ENCODE measurements around the gene PRR19.
"Not testable (repeated sequence)": the region's sequence is repeated elsewhere in the genome, so short reads cannot be mapped to it uniquely, and the experiment has no call there.

The PRR19 gene

DNA sequence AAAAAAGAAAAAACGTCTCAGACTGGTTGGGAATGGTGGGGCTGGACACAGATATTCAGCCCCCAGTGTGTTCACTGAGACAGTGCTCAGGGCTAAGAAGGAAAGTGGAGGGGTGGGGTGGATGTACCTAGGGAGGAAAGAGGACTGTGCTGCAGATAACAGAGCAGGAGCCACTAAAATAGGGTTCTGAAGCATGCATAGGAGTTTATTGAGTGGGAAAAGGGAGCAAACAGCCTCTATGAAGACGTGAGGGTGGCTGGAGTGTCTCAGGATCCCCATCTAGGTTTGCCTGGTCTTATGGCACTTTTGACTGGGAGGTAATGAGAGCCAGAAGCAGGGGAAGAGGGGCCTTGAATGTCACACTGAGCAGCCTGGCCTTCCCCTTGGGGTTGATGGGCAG lies 26.9 kb downstream of the PRR19 start:
- WGBS, 2 donors (ENCODE audit: extremely low coverage in 2 of 2, insufficient read length in 2 of 2, insufficient replicate concordance in 1 of 2): no CpG with 5 or more reads among the region's 2 CpGs
- H3K4me3 ChIP-seq (ENCODE audit: low read length in 2 of 2): no peak overlapping the region

DNA sequence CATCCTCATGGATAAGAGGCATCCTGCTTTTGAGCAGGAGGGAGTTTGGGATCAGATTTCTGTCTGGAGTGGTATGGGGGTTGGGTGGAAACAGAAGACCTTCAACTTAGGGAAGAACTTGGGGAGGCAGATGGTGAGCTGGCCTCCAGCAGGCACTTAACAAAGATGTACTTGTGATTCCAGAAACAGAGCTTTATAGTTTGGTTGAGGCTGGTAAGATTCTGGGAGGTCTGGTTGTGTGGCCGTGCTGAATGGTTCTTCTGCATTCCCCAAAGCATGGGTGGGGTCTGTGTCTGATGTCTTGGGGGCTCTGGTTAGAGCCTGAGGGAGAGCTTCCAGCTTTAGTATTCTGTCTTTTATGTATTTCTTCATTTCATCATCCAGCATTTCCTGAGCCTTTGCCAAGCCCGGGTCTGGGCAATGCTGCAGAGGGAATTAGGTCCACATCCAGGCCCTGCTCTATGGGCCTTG lies 28.3 kb downstream of the PRR19 start:
- peaks cover 0 to 11% of the 10 kb centered on the region in 2 donors for H3K36me3 ChIP-seq (replicated peaks in 1 of 2; ENCODE audit: control insufficient read depth in 2 of 2, insufficient read depth in 2 of 2, low read length in 2 of 2)
- no peaks in the 10 kb centered on the region for H3K9me3 ChIP-seq (replicated peaks in 1 of 2; ENCODE audit: control insufficient read depth in 2 of 2, insufficient read depth in 1 of 2, low read depth in 1 of 2, low read length in 2 of 2)
- H3K18ac ChIP-seq (ENCODE audit: low read length): no peak overlapping the region
- no peak for DNase-seq (ENCODE audit: low spot score)
- H2AK5ac ChIP-seq (ENCODE audit: low read depth, low read length): no peak overlapping the region
- H3K4me1 ChIP-seq (ENCODE audit: control insufficient read depth in 2 of 2, insufficient read depth in 1 of 2, low read depth in 1 of 2, low read length in 2 of 2): peaks cover 3 to 6% of the 10 kb centered on the region in 2 donors
- H2BK12ac ChIP-seq (ENCODE audit: low read length): no peak overlapping the region
- H2AFZ ChIP-seq (ENCODE audit: low read length): no peak overlapping the region
- no peak overlapping the region for H3K4me2 ChIP-seq (ENCODE audit: insufficient read depth, low read length, poor library complexity, severe bottlenecking)
- H3K9ac ChIP-seq (ENCODE audit: low read depth, low read length, poor library complexity): no peak overlapping the region
- H3K27ac ChIP-seq (replicated peaks; ENCODE audit: low read length): no peak overlapping the region
- no peak overlapping the region for H3K4me3 ChIP-seq (ENCODE audit: low read length in 2 of 2)
- no peaks in the 10 kb centered on the region for H3K27me3 ChIP-seq (ENCODE audit: control insufficient read depth in 3 of 3, insufficient read depth in 3 of 3, low read depth in 1 of 3, low read length in 3 of 3)
- WGBS, 2 donors (ENCODE audit: extremely low coverage in 2 of 2, insufficient read length in 2 of 2, insufficient replicate concordance in 1 of 2): no CpG with 5 or more reads among the region's 2 CpGs
- no peak overlapping the region for H4K91ac ChIP-seq (ENCODE audit: low read depth, low read length, poor library complexity)
- no peak overlapping the region for H2BK5ac ChIP-seq (ENCODE audit: low read length)
- no peak overlapping the region for H2BK15ac ChIP-seq (ENCODE audit: low read length)
- no peak overlapping the region for H3K4ac ChIP-seq (ENCODE audit: low read length)
- H3K14ac ChIP-seq (ENCODE audit: low read length): no peak overlapping the region
- H3K23ac ChIP-seq (ENCODE audit: low read depth, low read length, poor library complexity): peak overlapping the region; percentile 12
- peaks cover 20% of the 10 kb centered on the region for H3K79me1 ChIP-seq (ENCODE audit: low read depth, low read length)
- no peak overlapping the region for H2BK120ac ChIP-seq (ENCODE audit: low read depth, low read length)
- no peak overlapping the region for H4K8ac ChIP-seq (ENCODE audit: low read depth, low read length)

More for the DNA sequence above, 26.9 kb downstream of the PRR19 start:
- no peak for DNase-seq (ENCODE audit: low spot score)
- Histone ChIP-seq H3K9me3 (replicated peaks in 1 of 2; ENCODE audit: control insufficient read depth in 2 of 2, insufficient read depth in 1 of 2, low read depth in 1 of 2, low read length in 2 of 2) (no peaks in the 10 kb centered on the region), H3K79me1 (ENCODE audit: low read depth, low read length) (peaks cover 16% of the 10 kb centered on the region), H2BK15ac (ENCODE audit: low read length) (no peak overlapping the region), H3K23ac (ENCODE audit: low read depth, low read length, poor library complexity) (no peak overlapping the region), H2BK5ac (ENCODE audit: low read length) (no peak overlapping the region), H2BK12ac (ENCODE audit: low read length) (no peak overlapping the region), H3K27ac (replicated peaks; ENCODE audit: low read length) (no peak overlapping the region), H3K4ac (ENCODE audit: low read length) (no peak overlapping the region), H3K4me1 (ENCODE audit: control insufficient read depth in 2 of 2, insufficient read depth in 1 of 2, low read depth in 1 of 2, low read length in 2 of 2) (peaks cover 3 to 9% of the 10 kb centered on the region in 2 donors), H2AFZ (ENCODE audit: low read length) (no peak overlapping the region), H4K91ac (ENCODE audit: low read depth, low read length, poor library complexity) (no peak overlapping the region), H3K9ac (ENCODE audit: low read depth, low read length, poor library complexity) (no peak overlapping the region), H2BK120ac (ENCODE audit: low read depth, low read length) (no peak overlapping the region), H2AK5ac (ENCODE audit: low read depth, low read length) (no peak overlapping the region), H3K4me2 (ENCODE audit: insufficient read depth, low read length, poor library complexity, severe bottlenecking) (no peak overlapping the region), H3K18ac (ENCODE audit: low read length) (no peak overlapping the region), H4K8ac (ENCODE audit: low read depth, low read length) (no peak overlapping the region), H3K27me3 (ENCODE audit: control insufficient read depth in 3 of 3, insufficient read depth in 3 of 3, low read depth in 1 of 3, low read length in 3 of 3) (peaks cover 0 to 12% (median 4%) of the 10 kb centered on the region in 3 experiments), H3K36me3 (replicated peaks in 1 of 2; ENCODE audit: control insufficient read depth in 2 of 2, insufficient read depth in 2 of 2, low read length in 2 of 2) (peaks cover 0 to 6% of the 10 kb centered on the region in 2 donors), H3K14ac (ENCODE audit: low read length) (no peak overlapping the region)

DNA sequence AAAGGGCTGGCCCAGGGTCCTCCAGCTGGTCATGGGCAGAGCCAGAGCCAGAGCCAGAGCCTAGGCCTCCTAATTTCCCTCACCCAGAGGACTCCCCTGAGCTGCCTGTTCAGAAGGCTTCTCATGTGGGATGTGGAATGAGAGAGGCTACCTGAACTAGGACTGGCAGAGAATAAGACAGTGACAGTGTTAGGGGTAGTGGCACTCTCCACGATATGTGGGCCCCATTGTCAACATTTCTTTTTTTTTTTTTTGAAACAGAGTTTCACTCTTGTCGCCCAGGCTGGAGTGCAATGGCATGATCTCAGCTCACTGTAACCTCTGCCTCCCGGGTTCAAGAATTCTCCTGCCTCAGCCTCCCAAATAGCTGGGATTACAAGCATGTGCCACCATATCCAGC lies 29.4 kb downstream of the PRR19 start:
- not testable (repeated sequence) for H2AFZ ChIP-seq (ENCODE audit: low read length); H3K4ac ChIP-seq (ENCODE audit: low read length); H3K4me1 ChIP-seq (ENCODE audit: control insufficient read depth in 2 of 2, insufficient read depth in 1 of 2, low read depth in 1 of 2, low read length in 2 of 2); H2BK15ac ChIP-seq (ENCODE audit: low read length); H3K4me2 ChIP-seq (ENCODE audit: insufficient read depth, low read length, poor library complexity, severe bottlenecking); H3K4me3 ChIP-seq (ENCODE audit: low read length in 2 of 2); H3K9ac ChIP-seq (ENCODE audit: low read depth, low read length, poor library complexity); H3K14ac ChIP-seq (ENCODE audit: low read length); H2AK5ac ChIP-seq (ENCODE audit: low read depth, low read length); H3K27me3 ChIP-seq (ENCODE audit: control insufficient read depth in 3 of 3, insufficient read depth in 3 of 3, low read depth in 1 of 3, low read length in 3 of 3); H2BK5ac ChIP-seq (ENCODE audit: low read length); H3K18ac ChIP-seq (ENCODE audit: low read length); H3K27ac ChIP-seq (replicated peaks; ENCODE audit: low read length); H2BK120ac ChIP-seq (ENCODE audit: low read depth, low read length); H4K8ac ChIP-seq (ENCODE audit: low read depth, low read length); H3K9me3 ChIP-seq (replicated peaks in 1 of 2; ENCODE audit: control insufficient read depth in 2 of 2, insufficient read depth in 1 of 2, low read depth in 1 of 2, low read length in 2 of 2); H4K91ac ChIP-seq (ENCODE audit: low read depth, low read length, poor library complexity); H2BK12ac ChIP-seq (ENCODE audit: low read length); DNase-seq (ENCODE audit: low spot score); H3K23ac ChIP-seq (ENCODE audit: low read depth, low read length, poor library complexity)
- peaks cover 0 to 21% of the 10 kb centered on the region in 2 donors for H3K36me3 ChIP-seq (replicated peaks in 1 of 2; ENCODE audit: control insufficient read depth in 2 of 2, insufficient read depth in 2 of 2, low read length in 2 of 2)
- peaks cover 17% of the 10 kb centered on the region for H3K79me1 ChIP-seq (ENCODE audit: low read depth, low read length)
- WGBS, 2 donors (ENCODE audit: extremely low coverage in 2 of 2, insufficient read length in 2 of 2, insufficient replicate concordance in 1 of 2): no CpG with 5 or more reads among the region's 3 CpGs

DNA sequence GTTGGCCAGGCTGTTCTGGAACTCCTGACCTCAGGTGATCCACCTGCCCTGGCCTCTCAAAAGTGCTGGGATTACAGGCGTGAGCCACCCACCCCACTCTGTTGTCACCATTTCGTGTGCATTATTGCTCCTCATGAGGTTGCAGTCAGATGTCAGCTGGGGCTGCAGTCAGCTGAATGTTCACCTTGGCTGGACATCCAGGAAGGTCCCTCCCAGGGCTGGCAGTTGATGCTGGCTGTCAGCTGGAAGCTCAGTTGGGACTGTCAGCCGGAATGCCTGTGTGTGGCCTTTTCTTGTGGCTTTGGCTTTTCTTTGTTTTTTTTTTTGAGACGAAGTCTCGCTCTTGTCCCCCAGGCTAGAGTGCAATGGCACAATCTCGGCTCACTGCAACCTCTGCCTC lies 30.1 kb downstream of the PRR19 start:
- Histone ChIP-seq H2AFZ (ENCODE audit: low read length) (no peak overlapping the region), H4K8ac (ENCODE audit: low read depth, low read length) (no peak overlapping the region), H2BK15ac (ENCODE audit: low read length) (no peak overlapping the region), H3K9ac (ENCODE audit: low read depth, low read length, poor library complexity) (peak overlapping the region; percentile 4), H3K18ac (ENCODE audit: low read length) (no peak overlapping the region), H3K4ac (ENCODE audit: low read length) (no peak overlapping the region), H3K9me3 (replicated peaks in 1 of 2; ENCODE audit: control insufficient read depth in 2 of 2, insufficient read depth in 1 of 2, low read depth in 1 of 2, low read length in 2 of 2) (no peaks in the 10 kb centered on the region), H3K27ac (replicated peaks; ENCODE audit: low read length) (no peak overlapping the region), H3K14ac (ENCODE audit: low read length) (no peak overlapping the region), H3K4me3 (ENCODE audit: low read length in 2 of 2) (no peak overlapping the region), H3K4me2 (ENCODE audit: insufficient read depth, low read length, poor library complexity, severe bottlenecking) (no peak overlapping the region), H3K79me1 (ENCODE audit: low read depth, low read length) (peaks cover 15% of the 10 kb centered on the region), H2AK5ac (ENCODE audit: low read depth, low read length) (no peak overlapping the region), H3K4me1 (ENCODE audit: control insufficient read depth in 2 of 2, insufficient read depth in 1 of 2, low read depth in 1 of 2, low read length in 2 of 2) (peaks cover 0 to 3% of the 10 kb centered on the region in 2 donors), H2BK120ac (ENCODE audit: low read depth, low read length) (no peak overlapping the region), H3K23ac (ENCODE audit: low read depth, low read length, poor library complexity) (no peak overlapping the region), H4K91ac (ENCODE audit: low read depth, low read length, poor library complexity) (no peak overlapping the region), H2BK5ac (ENCODE audit: low read length) (no peak overlapping the region), H3K36me3 (replicated peaks in 1 of 2; ENCODE audit: control insufficient read depth in 2 of 2, insufficient read depth in 2 of 2, low read length in 2 of 2) (peaks cover 6 to 28% of the 10 kb centered on the region in 2 donors), H3K27me3 (ENCODE audit: control insufficient read depth in 3 of 3, insufficient read depth in 3 of 3, low read depth in 1 of 3, low read length in 3 of 3) (no peaks in the 10 kb centered on the region), H2BK12ac (ENCODE audit: low read length) (no peak overlapping the region)
- WGBS, 2 donors (ENCODE audit: extremely low coverage in 2 of 2, insufficient read length in 2 of 2, insufficient replicate concordance in 1 of 2): no CpG with 5 or more reads among the region's 6 CpGs
- DNase-seq (ENCODE audit: low spot score): no peak
